SW480 (cell line): ENCODE measurements around the gene TAB3.
A peak's percentile ranks its signal among the peaks of the same experiment; 100 is the strongest.

ENCODE experiments used
- DNase-seq: peaks from one replicate; pipeline ENCODE4 v3.0.0-alpha.2; 2016; ENCODE audit warnings: low spot score

The TAB3 gene

DNA sequence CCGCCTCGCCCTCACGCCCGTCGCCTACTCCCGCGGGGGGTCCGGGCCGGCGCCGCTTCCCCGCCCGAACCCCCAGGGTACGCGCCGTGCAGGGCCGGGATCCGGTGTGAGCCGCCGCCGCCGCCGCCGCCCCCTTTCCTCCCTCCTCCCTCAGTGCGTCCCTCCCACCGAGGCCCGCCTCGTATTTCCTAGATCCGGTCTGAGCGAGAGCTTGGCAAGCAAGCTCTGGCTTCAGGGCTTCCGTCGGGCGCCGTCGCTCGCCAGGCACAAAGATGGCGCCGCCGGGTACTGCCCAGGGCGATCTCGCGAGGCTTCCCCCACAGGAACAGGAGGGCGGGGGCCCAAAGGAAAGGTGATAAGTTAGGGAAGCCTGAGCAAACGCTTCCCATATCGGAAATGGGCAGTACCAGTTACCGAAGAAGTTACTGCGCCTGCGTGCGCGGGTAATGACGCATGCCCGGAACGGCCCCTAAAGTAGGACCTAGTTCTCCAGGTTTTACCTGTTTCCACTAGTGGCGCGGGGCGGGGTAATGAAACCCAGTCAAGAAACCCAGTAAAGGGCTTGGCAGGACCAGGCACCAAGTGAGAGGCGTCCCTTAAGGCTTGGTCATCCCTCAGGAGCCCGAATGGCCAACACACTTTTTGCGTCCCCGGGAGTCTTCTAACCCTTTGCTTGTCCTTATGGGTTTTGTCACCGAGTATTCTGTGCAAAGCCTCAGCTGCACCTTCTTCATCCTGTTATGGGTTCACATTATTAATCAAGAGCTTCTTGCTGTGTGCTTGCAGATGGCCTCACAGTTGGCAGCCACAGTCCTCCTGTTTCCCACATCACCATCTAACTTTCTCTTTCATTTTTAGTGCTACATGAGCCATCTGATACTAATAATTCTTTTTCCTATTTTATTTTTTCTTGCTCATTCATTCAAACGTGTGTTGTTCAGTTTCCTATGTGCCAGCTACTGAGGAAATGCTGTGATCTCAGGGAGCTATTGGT, at the start of gene TAB3:
TAB3 (minus strand) TSS at position 108 of the 994 bp plus-strand sequence. CDS start 29,666 bp downstream, outside the sequence.
- peak; percentile 97 for DNase-seq

DNA sequence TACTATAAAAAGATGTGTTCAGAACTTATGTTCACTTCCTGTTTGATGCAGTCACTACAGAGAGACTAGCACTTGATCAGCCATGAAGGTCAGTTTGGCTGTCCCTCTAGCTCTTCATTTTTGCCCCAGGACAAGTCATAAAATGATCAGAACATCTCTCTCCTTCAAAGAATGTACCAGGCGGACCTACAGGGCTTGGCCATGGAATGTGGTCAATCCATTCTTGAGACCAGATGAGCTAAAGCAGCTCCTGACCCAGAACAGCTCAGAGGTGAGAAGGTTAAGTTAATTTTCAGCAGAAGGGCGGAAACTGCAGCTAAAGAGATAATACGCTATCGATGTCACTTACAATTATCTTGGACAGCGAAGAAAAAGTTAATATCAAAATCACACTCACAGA, 49.2 kb upstream of the TAB3 start:
- DNase-seq = no peak

- DNase-seq = peak; percentile 26
These were observed 46.9 kb upstream of the TAB3 start for GRCh38 chrX:30935985-30936384.

DNA sequence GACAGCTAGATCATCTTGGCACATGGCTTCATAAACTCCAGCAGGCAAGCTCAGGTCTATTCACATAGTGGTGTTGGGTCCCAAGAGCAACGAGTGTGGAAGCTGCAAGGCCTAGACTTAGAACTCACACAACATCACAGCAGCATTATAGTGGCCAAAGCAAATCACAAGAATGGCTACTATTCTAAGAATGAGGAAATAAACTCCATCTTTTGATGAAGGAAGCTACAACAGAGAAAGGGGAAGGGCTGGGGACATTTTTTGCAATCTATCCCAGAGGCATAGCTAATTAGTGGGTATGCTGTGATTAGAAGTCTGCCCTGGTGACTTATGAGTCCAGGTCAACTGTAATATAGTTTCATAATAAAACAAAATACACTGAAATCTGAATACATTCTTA, 42.9 kb upstream of the TAB3 start:
- DNase-seq = no peak

GRCh38 chrX:30930679-30931078, 41.6 kb upstream of the TAB3 start:
- no peak for DNase-seq

- DNase-seq = no peak
These were observed 41.1 kb upstream of the TAB3 start for GRCh38 chrX:30930143-30930542.

- no peak for DNase-seq
These were observed 31.2 kb upstream of the TAB3 start for GRCh38 chrX:30920271-30920670.

DNA sequence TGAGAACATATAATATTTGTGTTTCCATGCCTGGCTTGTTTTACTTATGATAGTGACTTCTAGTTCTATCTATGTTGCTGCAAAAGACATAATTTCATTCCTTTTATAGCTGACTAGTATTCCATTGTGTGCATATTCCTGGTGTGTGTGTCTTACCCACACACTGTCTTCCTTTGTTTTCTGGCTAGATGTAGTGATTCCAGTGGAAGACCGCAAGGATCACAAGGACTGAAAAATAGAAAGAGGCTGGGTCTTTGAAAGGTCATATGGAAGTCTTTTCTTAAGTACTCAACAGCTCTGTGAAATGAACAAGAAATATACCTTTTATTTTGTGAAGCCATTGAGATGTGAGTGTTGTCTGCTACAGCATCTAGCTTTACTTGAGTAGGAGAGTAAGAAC, 29.4 kb upstream of the TAB3 start:
- no peak for DNase-seq

DNA sequence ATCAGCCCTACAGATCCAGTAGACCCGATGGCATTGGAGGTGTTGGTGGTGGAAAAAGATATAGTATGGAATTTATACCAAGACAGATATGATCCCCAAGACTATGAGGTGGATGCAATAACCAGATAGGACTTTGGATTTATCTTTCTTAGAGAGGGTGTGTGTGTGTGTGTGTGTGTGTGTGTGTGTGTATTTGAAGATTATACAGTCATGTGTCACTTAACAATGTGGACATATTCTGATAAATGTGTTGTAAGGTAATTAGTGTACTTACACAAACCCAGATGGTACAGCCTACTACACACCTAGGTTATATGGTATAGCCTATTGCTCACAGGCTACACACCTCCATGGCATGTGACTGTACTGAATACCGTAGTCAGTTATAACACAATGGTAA, 24.4 kb upstream of the TAB3 start:
- no peak for DNase-seq

GRCh38 chrX:30910124-30910860, 21.2 kb upstream of the TAB3 start:
- DNase-seq = no peak

GRCh38 chrX:30906726-30907125, 17.7 kb upstream of the TAB3 start:
- DNase-seq = peak; percentile 4

DNA sequence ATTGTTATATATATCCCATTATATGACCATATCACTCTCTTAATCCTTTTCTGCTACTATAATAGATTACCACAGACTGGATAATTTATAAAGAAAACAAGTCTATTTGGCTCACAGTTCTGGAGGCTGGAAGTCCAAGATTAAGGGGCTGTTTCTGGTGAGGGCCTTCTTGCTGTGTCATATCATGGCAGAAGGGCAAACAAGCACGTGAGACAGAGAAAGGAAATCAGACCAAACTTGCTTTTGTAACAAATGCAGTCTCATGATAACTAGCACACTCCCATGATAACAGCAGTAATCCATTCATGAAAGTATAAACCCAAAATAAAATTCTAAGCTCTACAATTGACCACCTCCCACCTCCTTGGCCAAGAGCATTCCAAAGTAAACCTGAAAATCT, 16.3 kb upstream of the TAB3 start:
- DNase-seq = no peak

DNA sequence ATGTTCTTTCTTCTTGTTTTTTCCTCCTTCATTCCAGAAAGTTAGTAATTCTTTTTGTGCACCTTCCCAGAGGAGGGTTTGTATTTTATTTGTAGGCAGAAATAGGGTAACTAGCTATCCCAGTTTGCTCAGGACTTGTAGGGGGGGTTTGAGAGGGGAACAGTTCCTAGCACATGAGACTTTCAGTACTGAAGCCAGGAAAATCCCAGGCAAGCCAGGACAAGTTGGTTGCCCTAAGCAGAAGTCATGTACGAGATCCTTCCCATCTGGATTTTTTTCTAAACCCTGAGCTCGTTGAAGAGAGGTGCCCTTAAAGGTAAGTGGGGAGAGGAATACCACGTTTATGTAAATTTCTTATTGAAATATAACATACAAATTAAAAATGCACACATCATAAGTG, 15.6 kb upstream of the TAB3 start:
- no peak for DNase-seq

DNA sequence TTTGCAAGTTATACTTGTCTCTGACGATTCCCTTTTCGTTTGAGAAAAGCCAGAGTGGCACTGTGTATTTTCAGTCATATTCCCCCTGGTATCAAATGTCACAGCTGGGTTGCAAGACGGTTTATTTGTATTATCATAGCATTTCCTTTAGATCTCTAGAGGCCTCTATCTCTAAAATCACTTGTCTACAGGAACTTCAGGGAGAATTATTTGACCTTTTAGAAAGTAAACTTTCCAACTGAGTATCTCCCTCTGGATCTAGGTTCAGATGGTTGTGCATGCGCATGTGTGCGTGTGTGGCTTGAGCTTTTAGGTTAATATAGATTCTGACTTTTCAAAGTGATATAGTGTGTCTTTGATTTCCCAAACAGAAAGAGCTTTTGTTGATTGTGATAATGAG, 15.1 kb upstream of the TAB3 start:
- DNase-seq = no peak

- no peak for DNase-seq
These were observed 11.2 kb upstream of the TAB3 start for GRCh38 chrX:30900227-30900626.

DNA sequence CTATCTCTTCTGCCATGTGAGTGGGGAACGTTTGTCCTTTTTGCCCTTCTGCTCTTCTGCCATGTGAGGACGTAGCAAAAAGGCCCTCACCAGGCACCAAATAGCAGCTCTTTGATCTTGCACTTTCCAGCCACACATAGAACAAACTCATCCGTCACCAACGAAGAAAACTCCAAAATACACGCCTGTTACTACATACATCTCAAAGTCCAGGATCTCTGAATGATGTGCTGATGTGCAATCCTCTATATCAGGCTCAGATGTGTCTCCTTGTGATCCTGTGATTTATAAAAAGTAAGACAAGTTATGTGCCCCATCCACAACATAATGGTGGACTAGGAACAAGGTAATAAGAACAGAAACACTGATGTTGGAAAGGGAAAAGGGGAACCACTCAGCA, 9.8 kb upstream of the TAB3 start:
- DNase-seq = no peak

GRCh38 chrX:30895370-30895769, 6.3 kb upstream of the TAB3 start:
- DNase-seq = no peak

- DNase-seq = no peak
These were observed 4.2 kb upstream of the TAB3 start for GRCh38 chrX:30893206-30893605.

GRCh38 chrX:30892591-30892990, 3.5 kb upstream of the TAB3 start:
- no peak for DNase-seq

DNA sequence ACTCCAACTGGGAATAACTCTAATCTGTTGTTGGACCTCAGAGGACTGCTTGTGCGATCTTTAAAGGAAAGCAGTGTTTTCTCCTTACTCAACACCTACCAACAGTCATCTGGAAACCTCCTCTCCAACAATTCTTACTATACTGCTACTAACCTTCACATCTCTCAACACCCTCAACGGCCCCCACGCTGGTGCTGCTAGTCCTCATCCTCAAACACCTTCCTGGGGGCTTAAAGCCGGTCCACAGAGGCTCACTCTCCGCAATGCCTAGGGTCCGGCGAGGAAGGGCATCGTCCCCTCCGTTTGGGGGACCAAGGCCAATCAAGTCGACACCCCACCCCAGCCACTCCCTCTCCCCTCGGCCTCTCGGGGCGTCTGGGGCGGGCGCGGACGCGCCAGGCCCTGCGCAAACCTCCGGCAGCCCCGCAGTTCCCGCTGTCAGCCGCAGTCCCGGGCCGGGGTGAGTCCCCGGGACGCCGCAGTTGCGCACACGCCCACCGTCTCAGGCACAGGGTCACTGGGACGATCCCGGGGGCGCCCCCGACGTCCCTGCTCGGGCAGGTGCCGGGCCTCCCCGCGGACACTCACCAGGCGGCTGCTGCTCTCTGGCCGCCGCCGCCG, 418 bp downstream of the TAB3 start:
- peak; percentile 8 for DNase-seq

- no peak for DNase-seq
These were observed 1.3 kb downstream of the TAB3 start for GRCh38 chrX:30887721-30888120.

DNA sequence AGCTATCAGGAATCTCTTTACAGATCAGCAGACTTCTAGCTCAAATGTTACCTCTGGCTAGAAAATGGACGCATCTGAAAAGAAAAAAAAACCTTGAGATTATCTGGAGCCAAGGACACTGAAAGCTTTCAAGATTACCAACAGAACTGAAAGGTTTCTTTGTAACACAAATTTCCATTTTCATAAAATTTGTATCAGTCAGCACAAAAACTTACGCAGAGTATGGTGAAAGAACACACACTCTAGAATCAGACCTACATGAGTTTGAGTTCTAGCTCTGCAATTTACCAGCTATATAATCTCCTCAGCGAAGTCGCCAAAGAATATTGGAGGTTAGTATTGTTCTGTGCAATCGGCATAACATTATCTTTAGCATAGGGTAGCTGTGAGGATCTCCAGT, 1.8 kb downstream of the TAB3 start:
- no peak for DNase-seq

- DNase-seq = no peak
These were observed 3.9 kb downstream of the TAB3 start for GRCh38 chrX:30885136-30885535.
